Stomach (tissue), 9 donors: Measurements from ENCODE around the gene TGFBR2. TPM values are rescaled to one million over a fixed set of nuclear protein-coding genes. Genes with fewer than 3 reads are reported as not detected.

ENCODE experiments used
- DNase-seq, 2 donors: peaks; one replicate each; pipeline versions ENCODE4 v3.0.0 to v3.0.0-alpha.2; 2013 to 2019
- H3K27ac ChIP-seq, 5 donors: fragments of 200-600 bp in 4 of 5; sonication (generic) in 4 of 5; one replicate each; pipeline ENCODE4 v1.5.1; 2013 to 2019; ENCODE audit warnings: mild to moderate bottlenecking in 1 of 5, moderate library complexity in 1 of 5
- H3K27me3 ChIP-seq, 3 donors: fragments of 200-600 bp; sonication (generic); one replicate each; pipeline ENCODE4 v1.5.1; 2017 to 2019; ENCODE audit warnings: mixed run types in 1 of 3
- H3K36me3 ChIP-seq, 4 donors: fragments of 200-600 bp; sonication (generic); 1 replicate in 3 of 4; 2 replicates in 1 of 4; pipeline ENCODE4 v1.5.1; 2016 to 2019
- H3K4me1 ChIP-seq, 4 donors: fragments of 200-600 bp; sonication (generic); one replicate each; pipeline ENCODE4 v1.5.1; 2016 to 2019
- H3K4me3 ChIP-seq, 4 donors: fragments of 200-600 bp; sonication (generic) in 3 of 4; one replicate each; pipeline ENCODE4 v1.5.1; 2016 to 2019; ENCODE audit warnings: mild to moderate bottlenecking in 1 of 4
- H3K9me3 ChIP-seq, 4 donors: fragments of 200-600 bp; sonication (generic); one replicate each; pipeline ENCODE4 v1.5.1; 2016 to 2019
- EP300 ChIP-seq: sonication (generic); formaldehyde crosslinking; IDR thresholded peaks from one replicate; pipeline ENCODE4 v1.6.1; 2017; ENCODE audit warnings: antibody characterized with exemption
- POLR2A ChIP-seq, 4 donors: fragments of 450-650 bp; IDR thresholded peaks; one replicate each; pipeline ENCODE4 v1.6.1; 2016; ENCODE audit warnings: antibody characterized with exemption in 4 of 4, control low read depth in 2 of 4, mild to moderate bottlenecking in 1 of 4, moderate library complexity in 1 of 4
- POLR2AphosphoS5 ChIP-seq, 3 donors: sonication (generic); formaldehyde crosslinking; IDR thresholded peaks; one replicate each; pipeline ENCODE4 v1.6.1; 2016; ENCODE audit warnings: antibody characterized with exemption in 3 of 3
- WGBS, 5 donors: extraction: QIAGEN DNeasy Blood & Tissue Kit in 3 of 5; methylation state at CpG; one replicate each; pipeline versions ENCODE4 v1.1.5 to v1.1.7; 2013 to 2018; 5-methylcytosine and 5-hydroxymethylcytosine counted together
- intact Hi-C: fragments of 100-400 bp; cut with DNase I; formaldehyde crosslinking; loops from one replicate; pipeline ENCODE4 v1.15.1; 2023; ENCODE audit warnings: low total_unique reads
- polyA plus RNA-seq, 3 donors: library from polyadenylated mRNA; stranded (reverse); fragments of 200-250 nt; gene quantifications; one replicate each; pipeline ENCODE4 v1.2.3, GENCODE V29; 2013
- total RNA-seq, 5 donors: library from RNA; depleted of rRNA; stranded (reverse); fragments of >200 nt; gene quantifications; one replicate each; pipeline versions ENCODE4 v1.1.0 to v1.2.3, GENCODE V29; 2014 to 2016
- TF ChIP-seq, protein P1 (sequence below), 7 experiments: fragments of 450-650 bp in 4 of 7; fragments of 200-600 bp in 3 of 7; sonication (generic) in 3 of 7; IDR thresholded peaks; one replicate each; pipeline ENCODE4 v1.5.1; 2016 to 2019; ENCODE audit warnings: antibody characterized with exemption in 7 of 7, control low read depth in 2 of 7, mild to moderate bottlenecking in 1 of 7
- donor health status: healthy with polysubstance abuse.
- donor health status: Bipolar disorder and iron deficiency.
- donor health status: healthy.

TGFBR2 gene
- total and polyA plus RNA-seq, 8 donors, result 13.7 to 115 (median 66.3) TPM

DNA sequence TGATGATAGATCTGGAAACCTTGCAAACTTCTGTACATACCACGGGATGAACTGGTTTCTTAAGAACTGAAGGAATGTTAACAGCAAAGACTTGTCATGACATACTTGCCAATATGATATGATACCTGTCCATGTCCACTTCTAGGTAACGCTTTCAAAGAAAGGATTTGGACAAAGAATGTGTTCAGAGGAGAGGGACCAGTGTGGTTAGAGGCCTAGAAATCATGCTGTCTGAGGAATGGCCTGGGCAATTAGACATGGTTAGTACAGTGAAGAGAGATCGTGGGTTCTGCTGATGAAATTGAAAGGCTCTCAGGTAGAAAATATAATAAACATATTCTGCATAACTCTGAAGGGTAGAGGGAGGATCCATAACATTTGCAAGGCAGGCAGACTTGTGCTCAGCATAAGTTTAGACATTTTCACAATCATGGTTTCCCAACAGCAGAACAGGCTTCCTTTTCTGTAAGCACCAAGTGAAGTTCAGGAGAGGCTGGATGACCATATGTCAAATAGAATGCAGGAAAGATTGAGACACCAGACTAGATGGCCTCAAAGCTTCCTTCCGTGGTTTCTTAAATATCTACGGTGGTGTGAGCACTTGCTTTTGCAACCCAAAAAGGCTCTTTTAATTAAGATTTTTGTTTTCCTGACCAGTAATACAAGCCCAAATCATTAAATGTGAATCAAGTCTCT lies 39.9 kb downstream of the TGFBR2 start:
- Histone ChIP-seq H3K9me3 (no peaks in the 10 kb centered on the region), H3K27ac (peak overlapping the region in 4 of 5 donors; percentile 14 to 73 (median 35)), H3K27me3 (no peaks in the 10 kb centered on the region), H3K36me3 (peaks cover 41 to 67% (median 65%) of the 10 kb centered on the region in 4 donors), H3K4me1 (peaks cover 42 to 100% (median 72%) of the 10 kb centered on the region in 4 donors), H3K4me3 (no peak overlapping the region)
- no peak for DNase-seq
- WGBS, 5 donors, result 78 to 89% (median 83%) methylated on average over 5 of the region's 5 CpGs
- TF ChIP-seq, protein P1, sequence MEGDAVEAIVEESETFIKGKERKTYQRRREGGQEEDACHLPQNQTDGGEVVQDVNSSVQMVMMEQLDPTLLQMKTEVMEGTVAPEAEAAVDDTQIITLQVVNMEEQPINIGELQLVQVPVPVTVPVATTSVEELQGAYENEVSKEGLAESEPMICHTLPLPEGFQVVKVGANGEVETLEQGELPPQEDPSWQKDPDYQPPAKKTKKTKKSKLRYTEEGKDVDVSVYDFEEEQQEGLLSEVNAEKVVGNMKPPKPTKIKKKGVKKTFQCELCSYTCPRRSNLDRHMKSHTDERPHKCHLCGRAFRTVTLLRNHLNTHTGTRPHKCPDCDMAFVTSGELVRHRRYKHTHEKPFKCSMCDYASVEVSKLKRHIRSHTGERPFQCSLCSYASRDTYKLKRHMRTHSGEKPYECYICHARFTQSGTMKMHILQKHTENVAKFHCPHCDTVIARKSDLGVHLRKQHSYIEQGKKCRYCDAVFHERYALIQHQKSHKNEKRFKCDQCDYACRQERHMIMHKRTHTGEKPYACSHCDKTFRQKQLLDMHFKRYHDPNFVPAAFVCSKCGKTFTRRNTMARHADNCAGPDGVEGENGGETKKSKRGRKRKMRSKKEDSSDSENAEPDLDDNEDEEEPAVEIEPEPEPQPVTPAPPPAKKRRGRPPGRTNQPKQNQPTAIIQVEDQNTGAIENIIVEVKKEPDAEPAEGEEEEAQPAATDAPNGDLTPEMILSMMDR (IDR thresholded peaks at IDR 0.05), result no peak
- TF ChIP-seq EP300, result no peak
- no peak for TF ChIP-seq POLR2A (IDR thresholded peaks at IDR 0.05)
- no peak for TF ChIP-seq POLR2AphosphoS5 (IDR thresholded peaks at IDR 0.05)
- intact Hi-C loops, result no loop called here

DNA sequence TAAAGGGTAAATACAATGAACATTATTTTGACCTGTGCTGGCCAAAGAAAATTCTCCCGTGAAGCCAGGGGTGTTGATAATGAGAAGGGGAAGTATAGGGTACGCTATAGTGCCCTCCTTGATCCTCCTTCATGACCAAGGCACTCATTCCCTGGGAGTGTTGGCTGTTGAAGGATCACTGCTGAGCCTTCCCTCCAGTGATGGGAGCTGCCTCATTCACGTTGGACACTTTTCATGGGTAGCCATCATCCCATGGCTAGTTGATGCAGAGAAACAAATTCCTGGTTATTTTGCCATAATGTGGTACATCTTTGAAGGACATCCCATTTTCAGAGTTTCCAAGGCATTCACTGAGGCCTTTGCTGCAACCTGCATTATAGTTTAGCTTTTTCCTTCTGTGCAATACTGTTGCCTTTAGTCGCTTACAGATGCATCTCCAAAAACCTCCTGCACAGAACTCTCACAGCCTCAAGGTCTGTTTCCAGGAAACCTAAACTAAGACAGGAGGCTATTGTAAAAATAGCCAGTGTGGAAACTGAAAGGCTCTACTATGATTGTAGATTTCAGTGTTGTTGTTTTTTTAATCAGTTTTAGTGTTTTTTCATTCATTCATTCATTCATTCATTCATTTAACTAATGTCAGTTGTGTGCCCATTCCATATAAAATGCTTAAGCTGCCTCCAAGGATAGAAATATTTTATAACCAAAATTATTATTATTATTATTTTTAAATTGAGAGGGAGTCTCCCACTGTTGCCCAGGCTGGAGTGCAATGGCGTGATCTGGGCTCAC lies 40.8 kb downstream of the TGFBR2 start:
- Histone ChIP-seq H3K27me3 (no peaks in the 10 kb centered on the region), H3K36me3 (peaks cover 41 to 76% (median 73%) of the 10 kb centered on the region in 4 donors), H3K9me3 (no peaks in the 10 kb centered on the region), H3K4me3 (no peak overlapping the region), H3K27ac (peak overlapping the region; percentile 14 to 73 (median 42)), H3K4me1 (peaks cover 33 to 100% (median 66%) of the 10 kb centered on the region in 4 donors)
- no peak for DNase-seq
- WGBS, 5 donors, result 72 to 86% (median 83%) methylated on average over 5 of the region's 5 CpGs
- TF ChIP-seq EP300, result no peak
- intact Hi-C loops, result no loop called here

DNA sequence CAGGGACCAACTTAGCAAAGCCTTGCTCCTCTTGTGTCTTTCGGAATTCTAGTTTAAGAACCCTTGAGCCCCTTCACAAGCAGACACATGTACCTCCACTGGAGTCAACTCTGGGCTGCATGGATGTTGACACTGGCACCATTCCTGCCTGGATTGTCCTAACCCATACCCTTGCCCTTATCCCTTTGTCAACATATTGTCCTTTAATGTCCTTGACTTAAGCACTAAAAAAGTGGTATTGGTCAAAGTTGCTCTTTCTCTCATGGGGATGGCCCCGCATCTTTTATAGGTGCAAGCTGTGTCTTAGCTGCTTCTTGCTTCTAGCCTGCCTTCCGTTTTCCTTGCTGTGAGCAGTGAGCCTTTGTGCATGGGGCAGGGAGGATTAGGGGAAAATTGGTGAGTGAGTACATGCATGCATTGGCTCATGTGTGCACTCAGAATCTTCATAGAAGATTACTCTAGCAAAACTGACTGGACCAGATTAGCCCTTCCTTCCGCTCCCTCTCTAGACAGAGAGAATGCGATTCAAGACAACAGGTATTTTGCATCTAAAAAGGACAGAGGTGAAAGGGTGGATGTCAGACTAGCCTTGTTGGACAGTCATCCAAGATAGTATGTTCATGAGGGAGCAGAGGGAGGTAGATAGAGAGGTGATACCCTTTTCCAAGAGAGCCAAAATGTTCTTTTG lies 42.4 kb downstream of the TGFBR2 start:
- Histone ChIP-seq H3K27me3 (no peaks in the 10 kb centered on the region), H3K27ac (peak overlapping the region in 4 of 5 donors; percentile 19 to 65 (median 61)), H3K4me1 (peaks cover 21 to 91% (median 53%) of the 10 kb centered on the region in 4 donors), H3K36me3 (peaks cover 44 to 92% (median 89%) of the 10 kb centered on the region in 4 donors), H3K9me3 (no peaks in the 10 kb centered on the region), H3K4me3 (no peak overlapping the region)
- no peak for DNase-seq
- intact Hi-C loops, result no loop called here
- WGBS, 5 donors, result 77 to 94% (median 89%) methylated on average over 5 of the region's 5 CpGs
- no peak for TF ChIP-seq POLR2A (IDR thresholded peaks at IDR 0.05)
- TF ChIP-seq POLR2AphosphoS5 (IDR thresholded peaks at IDR 0.05), result no peak
- TF ChIP-seq, protein P1 (IDR thresholded peaks at IDR 0.05), result no peak
- no peak for TF ChIP-seq EP300

DNA sequence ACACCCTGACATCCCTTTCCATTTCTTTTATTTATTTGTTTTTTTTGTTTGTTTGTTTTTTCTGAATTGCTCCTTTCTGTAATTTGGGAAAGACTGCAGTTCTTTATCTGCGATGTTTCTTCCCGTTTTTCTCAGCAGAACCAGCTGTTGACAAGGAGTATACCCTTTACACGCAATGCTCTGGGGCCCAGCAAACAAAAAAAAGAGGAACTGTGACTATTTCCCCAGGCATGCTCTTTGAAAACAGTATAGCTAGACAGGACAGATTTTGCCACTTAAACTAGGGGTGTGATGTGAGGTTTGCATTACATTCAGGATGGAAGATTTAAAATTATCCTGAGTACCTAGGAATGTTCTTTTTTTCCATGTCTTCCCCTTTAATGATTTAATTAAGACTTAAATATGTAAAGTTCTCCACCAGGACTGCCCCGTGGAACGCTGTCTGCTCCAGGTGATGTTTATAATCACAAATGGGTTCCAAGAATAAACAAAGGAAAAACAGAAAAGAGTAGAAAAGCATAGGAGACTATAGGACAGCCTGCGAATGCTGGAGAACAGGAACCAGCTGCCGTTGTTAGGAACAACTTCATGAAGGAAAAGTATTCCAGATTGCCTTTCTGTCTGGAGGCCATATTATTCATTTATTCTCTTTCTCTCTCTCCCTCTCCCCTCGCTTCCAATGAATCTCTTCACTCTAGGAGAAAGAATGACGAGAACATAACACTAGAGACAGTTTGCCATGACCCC lies 43.3 kb downstream of the TGFBR2 start:
- Histone ChIP-seq H3K9me3 (no peaks in the 10 kb centered on the region), H3K4me3 (no peak overlapping the region), H3K36me3 (peaks cover 53 to 100% (median 97%) of the 10 kb centered on the region in 4 donors), H3K27me3 (no peaks in the 10 kb centered on the region), H3K4me1 (peaks cover 14 to 91% (median 51%) of the 10 kb centered on the region in 4 donors), H3K27ac (peak overlapping the region in 3 of 5 donors; percentile 60 to 65 (median 62))
- intact Hi-C loops, result no loop called here
- no peak for TF ChIP-seq EP300
- no peak for TF ChIP-seq POLR2AphosphoS5 (IDR thresholded peaks at IDR 0.05)
- TF ChIP-seq, protein P1 (IDR thresholded peaks at IDR 0.05), result no peak
- no peak for TF ChIP-seq POLR2A (IDR thresholded peaks at IDR 0.05)
- 56 to 68% (median 62%) methylated on average over 9 of the region's 9 CpGs for WGBS, 5 donors
- peak in 1 of 2 donors; percentile 59 for DNase-seq
